NCI-H510A treated with DMSO at 0.1 percent for 48 hours (cell line): ENCODE measurements around the gene E2F7.
"Not testable (repeated sequence)": the region's sequence is repeated elsewhere in the genome, so short reads cannot be mapped to it uniquely, and the experiment has no call there.

Experiments used
- DNase-seq: peaks from one replicate; lab custom pipeline; 2025; lab: John Stamatoyannopoulos, UW

Gene E2F7, protein sequence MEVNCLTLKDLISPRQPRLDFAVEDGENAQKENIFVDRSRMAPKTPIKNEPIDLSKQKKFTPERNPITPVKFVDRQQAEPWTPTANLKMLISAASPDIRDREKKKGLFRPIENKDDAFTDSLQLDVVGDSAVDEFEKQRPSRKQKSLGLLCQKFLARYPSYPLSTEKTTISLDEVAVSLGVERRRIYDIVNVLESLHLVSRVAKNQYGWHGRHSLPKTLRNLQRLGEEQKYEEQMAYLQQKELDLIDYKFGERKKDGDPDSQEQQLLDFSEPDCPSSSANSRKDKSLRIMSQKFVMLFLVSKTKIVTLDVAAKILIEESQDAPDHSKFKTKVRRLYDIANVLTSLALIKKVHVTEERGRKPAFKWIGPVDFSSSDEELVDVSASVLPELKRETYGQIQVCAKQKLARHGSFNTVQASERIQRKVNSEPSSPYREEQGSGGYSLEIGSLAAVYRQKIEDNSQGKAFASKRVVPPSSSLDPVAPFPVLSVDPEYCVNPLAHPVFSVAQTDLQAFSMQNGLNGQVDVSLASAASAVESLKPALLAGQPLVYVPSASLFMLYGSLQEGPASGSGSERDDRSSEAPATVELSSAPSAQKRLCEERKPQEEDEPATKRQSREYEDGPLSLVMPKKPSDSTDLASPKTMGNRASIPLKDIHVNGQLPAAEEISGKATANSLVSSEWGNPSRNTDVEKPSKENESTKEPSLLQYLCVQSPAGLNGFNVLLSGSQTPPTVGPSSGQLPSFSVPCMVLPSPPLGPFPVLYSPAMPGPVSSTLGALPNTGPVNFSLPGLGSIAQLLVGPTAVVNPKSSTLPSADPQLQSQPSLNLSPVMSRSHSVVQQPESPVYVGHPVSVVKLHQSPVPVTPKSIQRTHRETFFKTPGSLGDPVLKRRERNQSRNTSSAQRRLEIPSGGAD

DNA sequence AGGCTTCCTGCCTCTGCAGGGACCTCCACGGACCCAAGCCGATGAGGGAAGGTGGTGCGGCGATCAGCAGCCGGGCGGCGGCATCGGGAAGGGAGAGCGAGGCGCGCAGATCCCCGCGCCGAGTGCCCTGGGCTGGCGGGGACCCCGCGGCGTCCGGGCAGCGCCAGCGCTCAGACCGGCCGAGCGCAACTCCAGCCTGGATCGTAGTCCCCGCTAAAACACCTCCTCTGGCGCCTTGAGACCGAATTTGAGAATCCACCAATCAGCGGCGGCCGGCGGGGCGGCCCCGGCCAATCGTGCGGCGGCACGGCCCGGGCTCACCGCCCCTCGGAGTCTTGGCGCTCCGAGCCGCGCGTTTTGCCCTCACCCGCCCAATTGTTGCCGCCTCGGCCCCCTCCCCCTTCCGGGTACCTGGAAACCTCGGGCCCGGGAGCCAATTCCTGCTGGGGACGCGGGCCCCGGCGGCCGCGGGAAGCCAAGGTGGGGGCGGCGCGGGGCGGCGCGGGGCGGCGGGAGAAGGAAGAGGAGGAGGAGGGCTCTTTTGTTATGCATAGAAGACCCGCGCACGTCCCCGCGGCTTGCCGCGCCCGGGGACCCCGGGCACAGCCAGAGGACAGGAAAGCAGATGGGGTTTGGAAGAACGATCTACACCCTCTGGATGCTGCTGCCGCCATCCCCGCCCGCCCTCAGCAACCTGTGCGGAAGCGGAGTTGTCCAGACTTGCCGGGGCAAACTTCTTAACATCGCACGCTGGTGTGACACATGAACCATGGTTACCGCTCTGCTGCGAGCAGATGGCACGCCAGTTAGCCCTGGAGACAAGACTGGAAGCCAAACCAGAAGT, at the start of gene E2F7:
Gene E2F7, minus strand, starts transcription at position 209 of the 844 bp plus-strand sequence. CDS start 934 bp downstream, outside the sequence.
- peak; percentile 96 for DNase-seq

DNA sequence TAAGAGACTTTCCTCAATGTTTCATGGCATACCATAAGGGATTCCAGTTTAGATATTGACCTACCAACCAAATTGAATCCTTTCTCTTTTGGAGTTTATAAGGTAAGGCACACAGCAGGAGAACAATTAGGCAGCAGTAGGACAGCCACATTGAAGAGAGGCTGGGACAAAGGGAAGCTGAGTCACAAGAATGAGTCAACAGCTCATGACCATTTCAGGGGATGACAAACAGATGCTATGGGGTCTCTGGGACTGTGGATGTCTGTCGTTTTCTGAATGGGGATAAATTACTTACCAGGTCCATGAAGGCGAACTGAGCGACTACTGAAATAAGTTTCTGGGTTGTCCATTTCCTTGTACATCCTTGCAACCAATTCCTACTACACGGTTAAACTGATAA, 48.6 kb upstream of the E2F7 start:
- DNase-seq = no peak

DNA sequence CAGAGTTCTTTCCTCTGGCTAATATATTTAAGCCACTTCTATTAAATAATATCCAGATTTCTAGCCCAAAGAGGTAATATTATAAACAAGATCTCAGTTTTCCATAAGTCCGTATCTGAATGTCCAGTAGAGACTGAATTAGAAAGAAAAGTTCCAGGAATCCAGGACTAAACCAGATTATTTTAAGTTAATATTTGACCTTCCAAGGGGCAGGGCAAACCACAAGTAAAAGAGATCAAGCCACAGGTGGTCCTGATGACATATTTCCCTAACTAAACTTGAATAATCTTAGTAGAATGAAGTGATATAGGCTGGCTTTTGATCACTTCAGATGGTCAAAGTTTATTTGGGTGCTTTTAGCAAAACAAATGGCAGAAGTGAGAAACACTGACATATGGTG, 43.3 kb upstream of the E2F7 start:
- no peak for DNase-seq

DNA sequence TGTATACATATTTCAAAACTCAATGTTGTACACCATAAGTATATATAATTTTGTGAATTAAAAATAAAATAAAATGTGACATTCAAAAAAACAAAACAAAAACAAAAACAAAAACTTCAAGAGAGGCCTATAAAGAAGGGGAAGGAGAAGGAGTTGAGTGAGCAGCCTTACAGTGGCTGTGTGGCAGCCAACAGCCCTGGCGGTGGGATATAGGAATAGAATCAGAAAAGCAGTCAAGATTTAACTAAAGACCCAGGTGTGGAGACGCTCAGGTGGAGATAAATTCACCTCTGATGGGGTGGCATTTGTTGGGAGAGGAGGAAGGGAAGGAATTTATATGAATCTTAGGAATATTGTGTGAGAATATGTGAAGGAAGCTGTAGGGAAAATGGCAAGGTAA, 41.8 kb upstream of the E2F7 start:
- no peak for DNase-seq

DNA sequence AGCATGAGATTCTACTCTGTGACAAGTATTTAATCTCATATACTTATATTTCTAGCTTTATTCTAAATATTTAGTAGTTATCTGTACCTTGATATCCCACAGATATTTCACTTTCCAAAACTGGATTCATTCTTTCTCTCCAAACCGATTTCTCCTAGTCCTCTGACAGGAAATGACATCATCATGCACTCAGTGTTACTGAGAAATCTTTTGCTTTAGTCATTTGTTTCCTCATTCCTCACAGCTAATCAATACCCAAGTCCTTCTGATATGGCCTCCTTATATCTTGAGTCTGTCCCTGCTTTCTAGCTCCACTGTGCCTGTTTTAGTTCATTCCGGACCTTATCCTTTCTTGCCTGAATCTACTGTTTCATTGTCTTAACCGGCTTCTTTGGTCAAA, 39.4 kb upstream of the E2F7 start:
- no peak for DNase-seq

DNA sequence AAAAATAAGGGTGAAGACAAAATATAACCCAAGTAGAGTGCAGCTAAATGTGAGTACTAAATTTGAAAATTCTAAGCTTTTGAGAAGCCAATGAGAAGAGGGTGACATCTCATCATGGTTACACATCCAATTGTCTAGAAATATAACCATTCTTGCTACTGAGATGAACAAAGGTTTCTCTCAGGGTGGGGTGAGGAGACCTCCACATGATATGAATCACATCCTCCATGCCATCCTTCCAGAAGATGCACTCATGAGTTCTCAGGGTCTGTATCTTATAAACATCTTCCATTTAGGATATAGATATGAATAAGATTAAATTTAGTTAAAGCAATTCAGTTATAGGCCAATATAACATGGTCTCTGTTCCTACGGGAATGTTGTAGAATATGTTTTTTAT, 38.9 kb upstream of the E2F7 start:
- no peak for DNase-seq

DNA sequence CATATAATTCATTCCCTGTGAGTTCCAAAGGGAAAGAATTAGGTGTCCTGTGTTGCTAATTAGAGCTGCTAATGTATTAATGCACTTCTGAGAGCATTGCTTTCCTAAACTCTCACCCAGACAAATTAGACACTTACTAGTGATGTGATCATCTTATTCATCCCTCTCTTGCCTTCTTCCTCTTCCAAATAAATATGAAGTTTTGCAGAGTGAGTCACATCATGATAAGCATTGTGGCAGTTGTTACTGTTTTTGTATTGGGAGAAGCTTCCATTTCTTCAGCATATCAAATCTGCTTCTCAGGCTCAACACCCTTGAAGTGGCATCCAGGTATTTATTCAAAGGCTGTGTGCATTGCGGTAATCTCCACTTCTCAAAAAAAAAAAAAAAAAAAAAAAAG, 37.3 kb upstream of the E2F7 start:
- no peak for DNase-seq

DNA sequence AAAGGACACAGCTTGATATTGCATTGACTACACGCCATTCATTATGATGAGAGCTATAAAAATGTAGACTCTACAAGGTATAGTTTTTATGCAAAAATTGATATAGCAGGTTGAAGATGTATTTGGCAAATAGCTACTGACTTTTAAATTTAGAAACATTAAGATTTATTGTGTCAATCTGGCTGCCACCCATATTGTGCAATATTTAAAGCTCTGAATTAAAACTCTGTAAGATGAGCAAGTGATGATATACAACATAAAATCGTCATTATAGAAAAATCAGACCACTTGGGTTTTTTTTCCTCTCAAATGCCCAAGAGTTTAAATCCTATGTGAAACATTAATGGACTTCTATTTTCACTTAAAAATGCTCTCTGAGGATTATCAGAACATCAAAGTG, 36.8 kb upstream of the E2F7 start:
- DNase-seq = no peak

DNA sequence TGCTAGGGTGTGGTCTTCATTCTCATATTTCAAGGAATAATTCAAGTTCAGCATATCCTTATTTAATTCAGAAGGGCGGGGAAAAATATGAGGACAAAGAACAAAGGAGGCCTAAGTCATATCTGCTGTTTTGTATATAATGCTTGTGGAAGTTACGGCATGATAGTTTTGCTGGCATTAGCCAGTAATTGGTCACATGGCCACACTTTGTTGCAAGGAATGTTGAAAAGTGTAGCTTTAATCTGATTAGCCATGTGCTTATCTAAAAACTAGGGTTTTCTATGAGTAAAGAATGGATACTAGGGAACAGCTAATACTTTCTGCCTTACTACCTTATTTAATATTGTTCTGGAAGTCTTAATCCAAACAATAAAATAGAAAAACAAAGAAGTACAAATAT, 34.4 kb upstream of the E2F7 start:
- no peak for DNase-seq

DNA sequence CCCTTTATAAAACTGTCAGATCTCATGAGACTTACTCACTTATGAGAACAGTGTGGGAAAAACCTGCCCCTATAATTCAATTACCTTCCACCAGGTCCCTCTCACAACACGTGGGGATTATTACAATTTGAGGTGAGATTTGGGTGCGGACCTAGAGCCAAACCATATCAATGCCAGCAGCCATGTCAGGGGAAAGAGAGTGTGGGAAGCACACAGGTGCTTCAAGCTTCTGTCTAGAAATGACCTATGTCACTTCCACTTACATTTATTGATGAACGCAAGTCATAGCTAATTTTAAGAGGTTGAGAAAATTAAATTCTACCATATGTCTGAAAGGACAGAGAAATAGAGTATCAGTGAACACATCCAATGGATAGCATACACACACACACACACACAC, 32.5 kb upstream of the E2F7 start:
- no peak for DNase-seq

DNA sequence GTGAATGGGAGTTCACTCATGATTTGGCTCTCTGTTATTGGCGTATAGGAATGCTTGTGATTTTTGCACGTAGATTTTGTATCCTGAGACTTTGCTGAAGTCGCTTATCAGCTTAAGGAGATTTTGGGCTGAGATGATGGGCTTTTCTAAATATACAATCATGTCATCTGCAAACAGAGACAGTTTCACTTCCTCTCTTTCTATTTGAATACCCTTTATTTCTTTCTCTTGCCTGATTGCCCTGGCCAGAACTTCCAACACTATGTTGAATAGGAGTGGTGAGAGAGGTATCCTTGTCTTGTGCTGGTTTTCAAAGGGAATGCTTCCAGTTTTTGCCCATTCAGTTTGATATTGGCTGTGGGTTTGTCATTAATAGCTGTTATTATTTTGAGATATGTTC, 26.9 kb upstream of the E2F7 start:
- not testable (repeated sequence) for DNase-seq

DNA sequence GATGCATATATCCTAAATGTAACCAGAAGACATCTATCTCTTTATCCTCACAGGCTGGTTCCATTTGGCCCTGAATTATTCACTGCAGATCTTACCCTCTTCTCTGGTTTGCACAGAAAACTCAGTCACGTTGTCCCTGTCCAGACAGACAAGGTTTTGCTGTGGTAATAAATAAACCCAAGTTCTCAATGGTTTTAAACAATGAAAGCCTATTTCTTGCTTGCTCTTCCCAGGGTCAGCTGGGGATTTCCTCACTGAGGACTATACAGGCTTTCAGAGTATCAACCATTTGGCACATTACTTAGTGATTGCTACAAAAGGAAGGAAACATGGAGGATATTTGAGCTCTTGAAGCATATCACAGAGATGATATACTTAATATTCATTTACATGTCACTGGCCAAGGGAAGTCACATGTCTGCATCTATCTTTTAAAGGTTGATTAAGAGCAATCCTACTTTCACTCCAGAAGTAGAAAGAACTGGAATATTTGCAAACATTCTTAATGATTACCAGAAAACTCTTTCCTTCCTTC, 24.4 kb upstream of the E2F7 start:
- DNase-seq = no peak

DNA sequence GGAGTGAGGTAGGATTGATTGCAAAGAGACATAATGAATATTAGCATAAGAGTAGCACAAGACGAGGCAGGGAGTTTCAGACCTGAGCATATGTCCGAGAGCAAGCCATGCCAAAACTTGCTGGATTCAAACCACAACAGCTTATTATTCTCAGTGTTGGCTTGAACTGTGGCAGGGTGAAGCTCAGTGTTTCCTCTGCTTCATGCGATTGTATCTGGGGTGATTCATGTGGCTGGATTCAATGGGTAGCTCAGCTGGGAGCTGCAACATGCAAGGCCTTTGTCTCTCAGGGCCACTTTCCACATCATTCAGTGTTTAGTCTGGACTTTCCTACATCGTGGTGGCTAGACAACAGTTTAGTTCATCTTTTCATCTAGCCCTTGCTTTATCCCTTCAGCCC, 22.1 kb upstream of the E2F7 start:
- no peak for DNase-seq

DNA sequence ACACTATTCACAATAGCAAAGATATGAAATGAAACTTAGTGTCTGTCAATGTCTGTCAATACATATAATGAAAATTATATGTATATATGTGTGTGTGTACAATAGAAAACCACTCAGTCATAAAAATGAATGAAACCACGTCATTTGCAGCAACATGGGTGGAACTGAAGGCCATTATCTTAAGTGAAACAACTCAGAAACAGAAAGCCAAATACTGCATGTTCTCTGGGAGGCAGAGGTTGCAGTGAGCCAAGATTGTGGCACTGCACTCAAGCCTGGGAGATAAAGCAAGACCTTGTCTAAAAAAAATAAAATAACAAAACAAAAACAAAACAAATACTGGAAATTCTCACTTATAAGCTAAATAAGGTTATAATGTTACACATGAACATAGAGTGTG, 16.7 kb upstream of the E2F7 start:
- no peak for DNase-seq

DNA sequence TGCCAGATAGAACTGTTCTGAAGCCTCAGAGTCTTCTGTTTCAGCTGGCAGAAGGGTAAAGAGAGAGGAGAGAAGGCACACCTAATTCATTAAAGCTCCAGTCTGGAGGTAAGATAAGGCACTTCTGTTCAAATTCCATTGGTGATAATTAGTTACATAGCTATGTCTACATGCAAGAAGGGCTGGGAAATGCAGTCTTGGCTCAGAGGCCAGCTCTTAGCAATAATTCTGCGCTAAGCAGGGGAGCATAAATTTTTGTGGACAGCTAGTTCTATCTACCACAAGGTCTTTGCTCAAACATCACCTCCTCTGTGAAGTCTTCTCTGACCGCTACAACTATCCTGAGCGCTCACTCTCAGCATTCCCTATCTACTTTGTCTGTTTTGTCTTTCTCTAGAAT, 14.3 kb upstream of the E2F7 start:
- no peak for DNase-seq

DNA sequence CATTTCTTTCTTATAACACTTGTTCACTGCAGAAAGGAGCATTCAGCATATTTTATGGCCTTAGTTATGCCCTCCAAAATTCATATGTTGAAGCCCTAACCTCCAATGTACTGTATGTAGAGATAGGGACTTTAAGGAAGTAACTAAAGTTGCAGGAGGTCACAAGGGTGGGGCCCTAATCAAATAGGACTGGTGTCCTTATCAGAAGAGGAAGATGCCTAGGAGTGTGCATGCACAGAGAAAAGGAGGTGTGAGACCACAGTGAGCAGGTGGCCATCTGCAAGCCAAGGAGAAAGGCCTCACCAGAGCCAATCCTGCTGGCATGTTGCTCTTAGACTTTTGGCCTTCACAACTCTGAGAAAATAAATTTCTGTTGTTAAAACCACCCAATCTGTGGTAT, 12.9 kb upstream of the E2F7 start:
- DNase-seq = no peak

DNA sequence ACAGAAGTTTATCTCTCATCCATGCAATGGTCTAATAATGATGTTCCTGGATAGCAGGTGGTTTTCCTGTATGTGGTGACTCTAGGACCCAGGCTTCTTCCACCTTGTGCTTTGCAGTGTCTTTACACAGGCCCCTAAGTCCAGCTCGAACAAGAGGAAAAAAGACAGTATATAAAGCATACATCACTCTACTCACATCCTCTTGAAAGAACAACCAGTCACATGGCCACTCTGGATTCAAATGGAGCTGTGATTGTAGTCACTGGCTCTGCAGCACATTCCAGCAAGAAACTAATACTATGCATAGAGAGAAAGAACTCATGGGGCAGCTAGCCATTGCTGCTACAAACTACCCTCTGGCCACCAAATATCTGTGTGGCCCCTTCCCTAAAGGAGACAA, 11.5 kb upstream of the E2F7 start:
- no peak for DNase-seq

DNA sequence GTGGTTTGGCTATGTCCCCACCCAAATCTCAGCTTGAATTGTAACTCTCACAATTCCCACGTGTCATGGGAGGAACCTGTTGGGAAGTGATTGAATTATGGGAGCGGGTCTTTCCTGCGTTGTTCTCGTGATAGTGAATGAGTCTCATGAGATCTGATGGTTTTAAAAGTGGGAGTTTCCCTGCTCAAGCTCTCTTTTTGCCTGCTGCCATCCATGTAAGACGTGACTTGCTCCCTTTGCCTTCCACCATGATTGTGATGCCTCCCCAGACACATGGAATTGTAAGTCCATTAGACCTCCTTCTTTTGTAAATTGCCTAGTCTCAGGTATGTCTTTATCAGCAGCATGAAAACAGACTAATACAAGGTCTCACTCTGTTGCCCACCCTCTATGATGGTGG, 8.5 kb upstream of the E2F7 start:
- DNase-seq = not testable (repeated sequence)

DNA sequence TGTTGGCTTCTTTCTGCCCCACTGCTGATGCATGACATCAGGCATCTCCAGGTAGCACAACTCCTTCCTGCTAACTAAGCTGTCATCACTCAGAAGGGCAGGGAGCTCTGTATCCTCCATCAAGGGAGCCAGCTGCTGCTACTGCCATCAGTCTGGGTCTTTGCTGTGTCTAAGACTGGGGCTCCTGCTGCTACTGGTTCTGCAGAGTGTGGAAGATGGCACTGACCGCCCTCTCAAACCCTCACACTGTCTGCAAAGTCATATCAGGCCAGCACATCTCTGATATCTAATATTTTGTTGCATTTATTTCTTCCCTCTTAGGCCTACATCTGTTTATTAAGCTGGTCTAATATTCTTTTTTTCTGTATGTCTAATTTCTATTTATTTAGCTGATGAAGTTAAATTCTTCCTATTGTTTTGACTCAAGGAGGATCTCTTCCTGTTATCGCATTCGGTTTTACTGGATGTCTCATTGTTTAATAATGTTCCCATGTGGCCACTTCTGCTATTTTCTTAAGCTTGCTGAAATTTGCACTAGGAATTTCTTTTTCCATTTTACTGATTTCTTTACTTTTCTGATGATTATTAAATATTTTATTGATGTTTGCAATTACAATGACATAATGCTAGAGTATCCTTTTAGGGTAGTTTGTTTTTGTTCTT, 7.6 kb upstream of the E2F7 start:
- no peak for DNase-seq

DNA sequence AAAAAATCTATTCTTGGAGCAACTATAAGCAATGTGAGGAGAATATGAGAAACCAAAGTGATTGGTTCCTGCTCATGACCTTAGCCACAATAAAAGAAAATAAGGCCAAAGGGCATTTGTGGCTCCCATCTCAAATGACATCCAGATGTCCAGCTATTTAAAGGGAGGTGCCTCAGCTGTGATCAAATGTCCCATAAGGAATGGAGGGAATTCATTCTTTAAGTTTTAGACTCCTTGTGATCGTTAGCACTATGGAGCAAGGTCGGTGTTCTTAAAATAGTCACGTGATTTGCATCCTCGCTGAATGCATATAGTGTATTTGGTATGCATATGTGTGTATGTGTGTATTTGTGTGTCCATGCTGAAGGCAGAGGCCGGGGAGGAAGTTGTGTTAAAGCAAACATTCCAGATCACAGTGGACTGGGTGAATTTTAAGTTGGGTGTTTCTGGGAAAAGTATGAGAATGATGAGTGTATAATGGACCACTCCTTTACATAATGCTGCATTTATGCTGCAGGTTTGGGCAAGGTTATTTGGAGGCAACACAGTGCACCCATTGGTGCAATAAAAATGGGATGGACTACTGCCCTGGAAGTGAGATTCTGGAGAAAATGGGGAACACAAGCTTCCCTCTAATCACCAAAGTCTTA, 5.6 kb upstream of the E2F7 start:
- DNase-seq = no peak

DNA sequence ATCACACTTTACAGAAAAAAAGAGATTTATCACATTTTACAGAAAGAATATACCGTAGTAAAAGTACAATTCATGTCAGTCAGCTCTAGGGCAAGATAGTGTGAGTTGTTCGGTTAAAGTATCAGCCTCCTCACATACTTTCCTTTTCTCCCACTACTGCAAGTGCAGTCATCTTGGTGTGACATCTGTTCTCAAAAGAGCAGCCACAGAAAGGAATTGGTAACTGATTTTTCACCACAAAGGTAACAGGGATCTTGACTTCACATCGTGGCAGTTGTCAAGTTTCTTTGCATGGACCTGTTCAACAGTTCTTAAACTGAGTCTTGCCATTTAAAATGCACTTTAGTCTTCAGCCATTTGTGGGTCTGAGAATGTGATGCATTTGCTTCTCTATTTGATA, 5.0 kb upstream of the E2F7 start:
- no peak for DNase-seq
